ENCODE measurements around the gene ITCH.
"Not testable (repeated sequence)": the region's sequence is repeated elsewhere in the genome, so short reads cannot be mapped to it uniquely, and the experiment has no call there.

ITCH gene

GRCh38 chr20:34370062-34370461, 7.0 kb downstream of the ITCH start:
- no peak for DNase-seq (ENCODE audit: extremely low read depth, low read depth)
- no peak for TF ChIP-seq CTCF (IDR thresholded peaks at IDR 0.05; ENCODE audit: low read depth, low read length, missing control alignments)
- no peak overlapping the region for H3K4me3 ChIP-seq (replicated peaks; ENCODE audit: low read depth, low read length)

GRCh38 chr20:34373445-34373844, 10.4 kb downstream of the ITCH start:
- no peak overlapping the region for H3K4me3 ChIP-seq (replicated peaks; ENCODE audit: low read depth, low read length)
- DNase-seq (ENCODE audit: extremely low read depth, low read depth) = no peak
- no peak for TF ChIP-seq CTCF (IDR thresholded peaks at IDR 0.05; ENCODE audit: low read depth, low read length, missing control alignments)

GRCh38 chr20:34374209-34374760, 11.2 kb downstream of the ITCH start:
- TF ChIP-seq CTCF (IDR thresholded peaks at IDR 0.05; ENCODE audit: low read depth, low read length, missing control alignments) = no peak
- DNase-seq (ENCODE audit: extremely low read depth, low read depth) = no peak
- H3K4me3 ChIP-seq (replicated peaks; ENCODE audit: low read depth, low read length) = no peak overlapping the region

- no peak for DNase-seq (ENCODE audit: extremely low read depth, low read depth)
- TF ChIP-seq CTCF (IDR thresholded peaks at IDR 0.05; ENCODE audit: low read depth, low read length, missing control alignments) = no peak
- H3K4me3 ChIP-seq (replicated peaks; ENCODE audit: low read depth, low read length) = no peak overlapping the region
Measured at GRCh38 chr20:34375977-34376430, 12.9 kb downstream of the ITCH start.

GRCh38 chr20:34377072-34377847, 14.2 kb downstream of the ITCH start:
- DNase-seq (ENCODE audit: extremely low read depth, low read depth) = no peak
- no peak for TF ChIP-seq CTCF (IDR thresholded peaks at IDR 0.05; ENCODE audit: low read depth, low read length, missing control alignments)
- no peak overlapping the region for H3K4me3 ChIP-seq (replicated peaks; ENCODE audit: low read depth, low read length)

GRCh38 chr20:34382174-34382573, 19.1 kb downstream of the ITCH start:
- no peak for DNase-seq (ENCODE audit: extremely low read depth, low read depth)
- no peak for TF ChIP-seq CTCF (IDR thresholded peaks at IDR 0.05; ENCODE audit: low read depth, low read length, missing control alignments)
- no peak overlapping the region for H3K4me3 ChIP-seq (replicated peaks; ENCODE audit: low read depth, low read length)

GRCh38 chr20:34382877-34383455, 19.9 kb downstream of the ITCH start:
- not testable (repeated sequence) for DNase-seq (ENCODE audit: extremely low read depth, low read depth); H3K4me3 ChIP-seq (replicated peaks; ENCODE audit: low read depth, low read length)

Measured in HFF-Myc (cell line).